ENCODE measurements around the gene NDST1. TPM values are rescaled to one million over a fixed set of nuclear protein-coding genes. Genes with fewer than 3 reads are reported as not detected.

Gene NDST1
- total RNA-seq, 1 experiment from 2014 or later: 33.1 TPM

DNA sequence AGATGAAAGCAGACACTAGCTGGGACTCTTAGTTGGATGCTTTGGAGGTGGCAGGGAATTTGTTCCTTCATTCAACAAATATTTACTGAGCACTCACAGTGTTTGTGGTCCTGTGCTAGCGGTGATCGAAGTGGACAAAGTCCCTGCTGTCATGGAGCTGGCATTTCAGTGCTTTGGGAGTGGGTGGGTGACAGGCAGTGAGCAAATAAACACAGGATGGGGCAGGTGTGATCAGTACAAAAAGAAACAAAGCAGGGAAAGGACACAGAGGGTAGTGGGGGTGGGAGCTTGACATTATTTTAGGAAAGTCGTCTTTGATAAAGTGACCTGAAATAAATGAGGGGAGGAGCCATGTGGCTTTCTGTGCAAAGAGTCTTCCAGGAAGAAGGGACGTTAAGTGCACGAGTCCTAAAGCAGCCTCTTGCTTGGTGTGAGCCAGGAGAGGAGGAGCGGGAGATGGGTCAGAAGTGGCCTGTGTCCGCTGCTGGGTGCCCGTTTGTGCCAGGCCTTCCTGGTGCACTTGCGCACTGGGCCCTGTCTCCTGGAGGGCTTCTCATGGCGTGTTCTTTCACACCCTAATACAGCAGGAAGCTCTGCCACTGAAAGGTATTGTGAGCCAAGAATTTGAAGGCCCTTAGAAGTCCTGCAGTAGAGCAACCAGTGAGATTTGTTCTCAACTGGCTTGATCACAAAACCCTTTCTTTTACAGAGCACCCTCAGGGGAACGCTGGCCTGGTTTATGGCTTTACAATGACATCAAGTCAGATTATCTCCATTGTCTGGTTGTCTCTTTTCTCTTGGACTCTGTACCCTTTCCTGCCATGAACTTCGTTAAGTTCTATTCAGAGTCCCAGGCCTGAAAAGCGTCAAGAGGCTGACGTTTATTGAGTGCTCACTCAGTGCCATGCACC is 14.8 kb downstream of the NDST1 start:
- Histone ChIP-seq H3K79me2 (ENCODE audit: insufficient read depth, low read length) (peaks cover 37% of the 10 kb centered on the region; the same call in 1 of the 2 replicates), H3K27ac (ENCODE audit: low read depth, low read length) (no peak overlapping the region), H3K27me3 (ENCODE audit: insufficient read depth, low read length) (no peaks in the 10 kb centered on the region), H3K36me3 (ENCODE audit: control insufficient read depth in 1 of 2, insufficient read depth in 2 of 2, low read length in 2 of 2) (no peaks in the 10 kb centered on the region; a peak in 1 of 4 replicates), H2AFZ (ENCODE audit: low read depth, low read length, poor library complexity, severe bottlenecking) (no peak overlapping the region), H3K9ac (ENCODE audit: low read length) (no peak overlapping the region), H3K4me3 (replicated peaks in 1 of 2; ENCODE audit: low read depth in 1 of 2, low read length in 2 of 2) (no peak overlapping the region), H4K20me1 (ENCODE audit: insufficient read depth) (no peaks in the 10 kb centered on the region), H3K9me3 (ENCODE audit: control insufficient read depth in 1 of 2, insufficient read depth in 1 of 2, low read depth in 1 of 2, low read length in 2 of 2) (no peaks in the 10 kb centered on the region), H3K9me2 (ENCODE audit: insufficient read depth) (no peaks in the 10 kb centered on the region), H3K4me2 (ENCODE audit: low read length) (no peak overlapping the region), H3K4me1 (ENCODE audit: control insufficient read depth in 1 of 2, insufficient read depth in 2 of 2, low read length in 2 of 2) (peaks cover 6 to 26% of the 10 kb centered on the region in 2 experiments)
- BruUV-seq (replicated peaks): no TSS peak
- DNase-seq (ENCODE audit: low read depth, low spot score) (no peak), ATAC-seq (no peak)
- TF ChIP-seq FOSL1 (IDR thresholded peaks at IDR 0.05; ENCODE audit: low read depth) (no peak), ZNF274 (IDR thresholded peaks at IDR 0.05; ENCODE audit: low read depth, low read length) (no peak), YY1 (IDR thresholded peaks at IDR 0.05; ENCODE audit: extremely low read depth, insufficient replicate concordance, low read depth, low read length) (no peak)
- intact Hi-C loops (cut with micrococcal nuclease): loop anchor here (1.0 kb wide), 1 partner anchor 63 kb away; no protein-coding TSS in a partner anchor
- ChIA-PET RAD21 (ENCODE audit: low non-redundant PET in 1 of 2, low total read pairs in 2 of 2, uncharacterized antibody in 2 of 2, unreplicated experiment in 2 of 2) (no interaction called here), CTCF (interaction anchor here (1.0 to 1.8 kb wide), 2 partner anchors 22 to 64 kb away, joined by 4 to 6 read pairs; no protein-coding TSS in a partner anchor), POLR2A (no interaction called here)

DNA sequence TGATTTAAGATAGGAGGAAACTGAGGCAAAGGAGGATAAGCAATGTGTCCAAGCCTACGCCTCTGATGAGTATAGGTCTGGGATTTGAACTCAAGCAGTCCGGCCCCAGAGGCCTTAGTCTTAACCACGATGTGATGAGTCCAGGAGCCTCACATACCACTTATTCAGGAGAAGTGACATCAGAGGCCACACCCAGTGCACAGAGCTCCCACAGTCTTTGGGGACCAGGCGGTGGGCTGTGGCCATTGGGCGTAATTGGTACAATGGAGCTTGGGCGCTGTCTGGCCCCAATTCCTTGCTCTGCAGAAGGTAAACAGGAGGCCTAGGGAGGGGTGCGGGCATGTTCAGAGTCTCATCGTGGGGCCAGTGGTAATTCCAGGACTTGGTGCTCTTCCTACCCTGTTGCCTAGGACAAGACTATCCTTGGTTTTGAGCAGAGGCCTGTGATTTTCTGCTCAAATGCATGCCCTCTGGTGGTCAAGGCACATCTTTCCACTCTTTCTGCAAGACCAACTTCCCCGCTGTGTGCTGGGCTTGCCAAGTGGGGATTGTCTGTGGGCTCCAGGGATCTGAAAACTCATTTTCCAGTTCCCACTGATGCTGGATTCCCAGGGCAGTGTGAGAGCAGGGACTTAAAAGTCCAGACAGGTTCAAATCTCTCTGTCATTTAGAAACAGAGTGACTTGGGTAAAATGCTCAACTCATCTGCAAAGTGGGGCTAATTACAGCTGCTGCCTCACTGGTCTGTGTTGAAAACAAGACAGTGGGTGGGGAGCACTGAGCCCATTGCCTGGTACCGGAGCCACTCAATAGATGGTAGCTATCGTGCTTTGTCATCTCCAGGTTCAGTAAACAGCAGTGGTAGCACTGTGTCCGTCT is 15.8 kb downstream of the NDST1 start:
- DNase-seq (ENCODE audit: low read depth, low spot score) (peak; percentile 50), ATAC-seq (peak; percentile 90)
- H3K79me2 ChIP-seq (ENCODE audit: insufficient read depth, low read length): peaks cover 29% of the 10 kb centered on the region; the same call in 1 of the 2 replicates
- H4K20me1 ChIP-seq (ENCODE audit: insufficient read depth): no peaks in the 10 kb centered on the region
- peaks cover 2 to 4% of the 10 kb centered on the region in 2 experiments; a peak in 1 of 4 replicates for H3K36me3 ChIP-seq (ENCODE audit: control insufficient read depth in 1 of 2, insufficient read depth in 2 of 2, low read length in 2 of 2)
- no peak overlapping the region for H3K9ac ChIP-seq (ENCODE audit: low read length)
- intact Hi-C loops (cut with micrococcal nuclease): loop anchor here (1.0 kb wide), 1 partner anchor 64 kb away; no protein-coding TSS in a partner anchor
- no TSS peak for BruUV-seq (replicated peaks)
- no peak overlapping the region for H2AFZ ChIP-seq (ENCODE audit: low read depth, low read length, poor library complexity, severe bottlenecking)
- H3K9me3 ChIP-seq (ENCODE audit: control insufficient read depth in 1 of 2, insufficient read depth in 1 of 2, low read depth in 1 of 2, low read length in 2 of 2): no peaks in the 10 kb centered on the region
- CTCF ChIA-PET: interaction anchor here (1.0 to 1.8 kb wide), 2 partner anchors 21 to 65 kb away, joined by 4 to 6 read pairs; no protein-coding TSS in a partner anchor
- no peak overlapping the region for H3K4me2 ChIP-seq (ENCODE audit: low read length)
- H3K27ac ChIP-seq (ENCODE audit: low read depth, low read length): no peak overlapping the region
- POLR2A ChIA-PET: no interaction called here
- H3K9me2 ChIP-seq (ENCODE audit: insufficient read depth): no peaks in the 10 kb centered on the region
- H3K27me3 ChIP-seq (ENCODE audit: insufficient read depth, low read length): no peaks in the 10 kb centered on the region
- RAD21 ChIA-PET (ENCODE audit: low non-redundant PET in 1 of 2, low total read pairs in 2 of 2, uncharacterized antibody in 2 of 2, unreplicated experiment in 2 of 2): no interaction called here
- H3K4me1 ChIP-seq (ENCODE audit: control insufficient read depth in 1 of 2, insufficient read depth in 2 of 2, low read length in 2 of 2): peaks cover 0 to 16% of the 10 kb centered on the region in 2 experiments; a peak in 2 of 4 replicates
- no peak overlapping the region for H3K4me3 ChIP-seq (replicated peaks in 1 of 2; ENCODE audit: low read depth in 1 of 2, low read length in 2 of 2)
- TF ChIP-seq, protein P1, sequence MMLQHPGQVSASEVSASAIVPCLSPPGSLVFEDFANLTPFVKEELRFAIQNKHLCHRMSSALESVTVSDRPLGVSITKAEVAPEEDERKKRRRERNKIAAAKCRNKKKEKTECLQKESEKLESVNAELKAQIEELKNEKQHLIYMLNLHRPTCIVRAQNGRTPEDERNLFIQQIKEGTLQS (IDR thresholded peaks at IDR 0.05): no peak
- TF ChIP-seq, protein P2, sequence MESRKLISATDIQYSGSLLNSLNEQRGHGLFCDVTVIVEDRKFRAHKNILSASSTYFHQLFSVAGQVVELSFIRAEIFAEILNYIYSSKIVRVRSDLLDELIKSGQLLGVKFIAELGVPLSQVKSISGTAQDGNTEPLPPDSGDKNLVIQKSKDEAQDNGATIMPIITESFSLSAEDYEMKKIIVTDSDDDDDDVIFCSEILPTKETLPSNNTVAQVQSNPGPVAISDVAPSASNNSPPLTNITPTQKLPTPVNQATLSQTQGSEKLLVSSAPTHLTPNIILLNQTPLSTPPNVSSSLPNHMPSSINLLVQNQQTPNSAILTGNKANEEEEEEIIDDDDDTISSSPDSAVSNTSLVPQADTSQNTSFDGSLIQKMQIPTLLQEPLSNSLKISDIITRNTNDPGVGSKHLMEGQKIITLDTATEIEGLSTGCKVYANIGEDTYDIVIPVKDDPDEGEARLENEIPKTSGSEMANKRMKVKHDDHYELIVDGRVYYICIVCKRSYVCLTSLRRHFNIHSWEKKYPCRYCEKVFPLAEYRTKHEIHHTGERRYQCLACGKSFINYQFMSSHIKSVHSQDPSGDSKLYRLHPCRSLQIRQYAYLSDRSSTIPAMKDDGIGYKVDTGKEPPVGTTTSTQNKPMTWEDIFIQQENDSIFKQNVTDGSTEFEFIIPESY (IDR thresholded peaks at IDR 0.05; ENCODE audit: extremely low read depth, insufficient replicate concordance, low read length): no peak
- TF ChIP-seq, protein P3, sequence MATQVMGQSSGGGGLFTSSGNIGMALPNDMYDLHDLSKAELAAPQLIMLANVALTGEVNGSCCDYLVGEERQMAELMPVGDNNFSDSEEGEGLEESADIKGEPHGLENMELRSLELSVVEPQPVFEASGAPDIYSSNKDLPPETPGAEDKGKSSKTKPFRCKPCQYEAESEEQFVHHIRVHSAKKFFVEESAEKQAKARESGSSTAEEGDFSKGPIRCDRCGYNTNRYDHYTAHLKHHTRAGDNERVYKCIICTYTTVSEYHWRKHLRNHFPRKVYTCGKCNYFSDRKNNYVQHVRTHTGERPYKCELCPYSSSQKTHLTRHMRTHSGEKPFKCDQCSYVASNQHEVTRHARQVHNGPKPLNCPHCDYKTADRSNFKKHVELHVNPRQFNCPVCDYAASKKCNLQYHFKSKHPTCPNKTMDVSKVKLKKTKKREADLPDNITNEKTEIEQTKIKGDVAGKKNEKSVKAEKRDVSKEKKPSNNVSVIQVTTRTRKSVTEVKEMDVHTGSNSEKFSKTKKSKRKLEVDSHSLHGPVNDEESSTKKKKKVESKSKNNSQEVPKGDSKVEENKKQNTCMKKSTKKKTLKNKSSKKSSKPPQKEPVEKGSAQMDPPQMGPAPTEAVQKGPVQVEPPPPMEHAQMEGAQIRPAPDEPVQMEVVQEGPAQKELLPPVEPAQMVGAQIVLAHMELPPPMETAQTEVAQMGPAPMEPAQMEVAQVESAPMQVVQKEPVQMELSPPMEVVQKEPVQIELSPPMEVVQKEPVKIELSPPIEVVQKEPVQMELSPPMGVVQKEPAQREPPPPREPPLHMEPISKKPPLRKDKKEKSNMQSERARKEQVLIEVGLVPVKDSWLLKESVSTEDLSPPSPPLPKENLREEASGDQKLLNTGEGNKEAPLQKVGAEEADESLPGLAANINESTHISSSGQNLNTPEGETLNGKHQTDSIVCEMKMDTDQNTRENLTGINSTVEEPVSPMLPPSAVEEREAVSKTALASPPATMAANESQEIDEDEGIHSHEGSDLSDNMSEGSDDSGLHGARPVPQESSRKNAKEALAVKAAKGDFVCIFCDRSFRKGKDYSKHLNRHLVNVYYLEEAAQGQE (IDR thresholded peaks at IDR 0.05; ENCODE audit: low read depth): no peak
- TF ChIP-seq ZNF274 (IDR thresholded peaks at IDR 0.05; ENCODE audit: low read depth, low read length) (no peak), POLR2AphosphoS5 (IDR thresholded peaks at IDR 0.05; ENCODE audit: low read depth, low read length) (no peak), FOSL1 (IDR thresholded peaks at IDR 0.05; ENCODE audit: low read depth) (no peak), CBX3 (IDR thresholded peaks at IDR 0.05; ENCODE audit: low read depth) (no peak)
